ENCODE results near the gene PLCB1. TPM values are rescaled to one million over a fixed set of nuclear protein-coding genes. Genes with fewer than 3 reads are reported as not detected.
A peak's percentile ranks its signal among the peaks of the same experiment; 100 is the strongest.

The PLCB1 gene
- total RNA-seq, result 100 to 1,000 TPM in 1 of 4 donors, 10 to 100 TPM in 3; 13.5 to 110 (median 30.4) TPM

DNA sequence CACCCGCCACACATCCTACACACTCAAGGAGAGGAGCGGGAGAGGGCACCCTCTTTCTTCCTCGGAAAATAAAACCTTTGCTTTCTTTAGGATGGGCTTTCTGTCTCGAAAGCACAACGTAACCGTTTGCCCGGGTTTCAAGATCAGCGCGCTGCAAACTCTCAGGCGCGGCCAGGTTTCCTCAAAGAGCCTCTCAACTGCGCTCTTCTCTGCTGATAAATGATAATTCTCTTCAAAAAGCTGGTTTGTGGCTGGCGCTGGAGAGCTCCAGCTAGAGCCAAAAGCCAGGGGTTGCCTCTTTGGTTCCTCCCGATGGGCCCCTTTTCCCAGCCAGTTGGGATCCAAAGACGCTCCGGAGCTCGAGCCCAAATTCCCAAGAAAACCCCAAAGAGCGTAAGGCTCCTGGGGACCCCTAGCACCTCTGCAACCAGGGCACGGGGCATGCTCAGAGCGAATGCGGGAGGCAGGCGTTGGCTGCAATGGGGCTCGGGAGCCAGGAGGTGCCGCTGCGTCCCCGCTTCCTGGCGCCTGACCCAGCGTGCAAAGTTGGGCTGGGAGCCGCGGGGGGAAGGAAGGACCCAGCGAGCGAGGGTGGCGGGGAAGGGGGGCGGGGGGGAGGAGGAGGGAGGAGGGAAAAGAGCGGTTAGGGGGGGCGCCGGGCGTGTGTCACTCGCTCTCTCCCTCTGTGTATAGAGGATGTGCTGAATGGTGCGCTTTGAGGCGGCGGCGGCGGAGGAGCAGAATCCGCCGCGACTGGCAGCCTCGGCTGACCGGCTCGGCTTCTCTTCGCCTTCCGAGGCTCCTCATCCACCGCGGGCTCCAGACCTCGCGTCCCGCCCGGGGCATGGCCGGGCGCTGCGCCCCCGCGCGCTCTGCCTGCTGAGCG lies at the start of gene PLCB1:
Gene PLCB1 (plus strand): TSS at position 669 of the 886 bp plus-strand sequence. CDS start 386 bp downstream, outside the sequence.
- intact Hi-C loops (cut with DNase I; ENCODE audit: low total_unique reads), result no loop called here
- peak within 1 kb of the TSS; percentile 85 to 87 for H3K27ac ChIP-seq

DNA sequence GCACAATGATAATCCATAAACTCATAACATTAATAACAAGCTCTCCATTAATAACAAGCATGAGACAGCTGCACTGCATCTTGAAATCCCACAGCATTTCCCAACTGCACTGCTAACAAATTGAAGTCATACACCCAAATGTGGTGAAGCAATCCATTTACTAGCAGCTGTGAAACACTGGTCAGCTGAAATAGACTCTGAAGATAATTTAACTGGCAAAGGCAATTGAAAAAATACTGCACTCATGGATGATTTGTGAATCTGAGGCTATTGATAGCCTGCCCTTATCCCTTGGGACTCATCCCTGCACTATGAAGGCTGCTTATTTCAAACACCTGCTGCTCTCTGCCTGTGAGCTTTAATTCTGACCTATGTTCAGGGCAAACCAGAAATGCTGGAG lies 49.1 kb upstream of the PLCB1 start:
- intact Hi-C loops (cut with DNase I; ENCODE audit: low total_unique reads), result no loop called here
- TF ChIP-seq POLR2A (IDR thresholded peaks at IDR 0.05), result no peak
- TF ChIP-seq, protein P1, sequence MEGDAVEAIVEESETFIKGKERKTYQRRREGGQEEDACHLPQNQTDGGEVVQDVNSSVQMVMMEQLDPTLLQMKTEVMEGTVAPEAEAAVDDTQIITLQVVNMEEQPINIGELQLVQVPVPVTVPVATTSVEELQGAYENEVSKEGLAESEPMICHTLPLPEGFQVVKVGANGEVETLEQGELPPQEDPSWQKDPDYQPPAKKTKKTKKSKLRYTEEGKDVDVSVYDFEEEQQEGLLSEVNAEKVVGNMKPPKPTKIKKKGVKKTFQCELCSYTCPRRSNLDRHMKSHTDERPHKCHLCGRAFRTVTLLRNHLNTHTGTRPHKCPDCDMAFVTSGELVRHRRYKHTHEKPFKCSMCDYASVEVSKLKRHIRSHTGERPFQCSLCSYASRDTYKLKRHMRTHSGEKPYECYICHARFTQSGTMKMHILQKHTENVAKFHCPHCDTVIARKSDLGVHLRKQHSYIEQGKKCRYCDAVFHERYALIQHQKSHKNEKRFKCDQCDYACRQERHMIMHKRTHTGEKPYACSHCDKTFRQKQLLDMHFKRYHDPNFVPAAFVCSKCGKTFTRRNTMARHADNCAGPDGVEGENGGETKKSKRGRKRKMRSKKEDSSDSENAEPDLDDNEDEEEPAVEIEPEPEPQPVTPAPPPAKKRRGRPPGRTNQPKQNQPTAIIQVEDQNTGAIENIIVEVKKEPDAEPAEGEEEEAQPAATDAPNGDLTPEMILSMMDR (IDR thresholded peaks at IDR 0.05), result no peak
- Histone ChIP-seq H3K27ac (peak overlapping the region in 1 of 2 donors; percentile 27), H3K9me3 (no peaks in the 10 kb centered on the region), H3K36me3 (no peaks in the 10 kb centered on the region), H3K4me3 (no peak overlapping the region), H3K27me3 (no peaks in the 10 kb centered on the region), H3K4me1 (no peaks in the 10 kb centered on the region)
- peak; percentile 17 to 26 for DNase-seq

More for the DNA sequence above, at the start of gene PLCB1:
- Histone ChIP-seq H3K9me3 (no peaks in the 10 kb centered on the region), H3K4me1 (no peaks in the 10 kb centered on the region), H3K4me3 (peak within 1 kb of the TSS; percentile 44 to 74), H3K36me3 (no peaks in the 10 kb centered on the region), H3K27me3 (no peaks in the 10 kb centered on the region)
- DNase-seq, result peak; percentile 80 to 87
- TF ChIP-seq POLR2A (IDR thresholded peaks at IDR 0.05), result peak in 1 of 2 donors; percentile 13
- TF ChIP-seq, protein P1 (IDR thresholded peaks at IDR 0.05), result peak; percentile 88 to 93 (median 91)

DNA sequence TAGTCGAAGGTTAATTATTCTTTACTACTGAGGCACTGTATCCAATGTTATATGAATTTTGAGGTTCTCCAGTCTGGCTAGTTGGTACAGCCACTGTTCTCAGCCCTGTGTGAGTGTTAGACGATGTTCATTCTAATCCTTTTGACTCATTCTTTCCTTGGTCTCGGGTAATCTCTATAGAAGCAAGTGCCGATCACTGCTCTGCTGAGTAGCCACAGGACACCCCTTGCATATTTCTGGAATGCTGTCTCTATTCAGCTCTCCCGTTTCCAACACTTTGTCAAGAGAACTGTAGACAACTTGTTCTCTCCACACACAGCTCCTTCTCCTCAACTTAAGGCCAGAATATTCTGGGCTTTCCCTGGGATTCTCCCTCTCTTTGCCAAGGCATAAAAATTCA lies 42.4 kb upstream of the PLCB1 start:
- DNase-seq, result no peak
- Histone ChIP-seq H3K9me3 (no peaks in the 10 kb centered on the region), H3K27ac (no peak overlapping the region), H3K4me3 (no peak overlapping the region), H3K36me3 (no peaks in the 10 kb centered on the region), H3K4me1 (peaks cover 0 to 4% of the 10 kb centered on the region in 2 donors), H3K27me3 (no peaks in the 10 kb centered on the region)
- TF ChIP-seq, protein P1 (IDR thresholded peaks at IDR 0.05), result no peak
- no peak for TF ChIP-seq POLR2A (IDR thresholded peaks at IDR 0.05)
- intact Hi-C loops (cut with DNase I; ENCODE audit: low total_unique reads), result no loop called here

DNA sequence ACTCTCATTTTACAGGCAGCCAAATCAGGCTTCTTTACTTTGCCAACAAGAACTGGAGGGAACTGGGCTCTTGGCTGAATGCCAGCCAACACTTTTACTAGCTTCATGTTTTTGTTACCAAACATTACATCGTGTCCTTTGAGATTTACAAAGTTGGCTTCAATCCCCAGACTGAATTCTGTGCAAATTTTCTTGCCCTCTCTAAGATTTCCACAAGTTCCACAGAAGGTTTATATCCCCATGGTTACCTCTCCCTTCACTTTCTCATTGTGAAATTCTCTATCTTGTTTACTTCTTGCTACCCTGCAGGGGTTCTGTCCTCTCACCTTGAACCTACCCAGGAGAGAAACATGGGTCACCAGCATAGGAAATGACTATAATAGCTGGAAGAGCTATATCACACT lies 37.6 kb upstream of the PLCB1 start:
- Histone ChIP-seq H3K36me3 (no peaks in the 10 kb centered on the region), H3K27ac (peak overlapping the region in 1 of 2 donors; percentile 37), H3K9me3 (no peaks in the 10 kb centered on the region), H3K4me3 (no peak overlapping the region), H3K27me3 (no peaks in the 10 kb centered on the region), H3K4me1 (peaks cover 0 to 14% of the 10 kb centered on the region in 2 donors)
- intact Hi-C loops (cut with DNase I; ENCODE audit: low total_unique reads), result no loop called here
- TF ChIP-seq, protein P1 (IDR thresholded peaks at IDR 0.05), result no peak
- no peak for TF ChIP-seq POLR2A (IDR thresholded peaks at IDR 0.05)
- DNase-seq, result peak; percentile 71 to 81

DNA sequence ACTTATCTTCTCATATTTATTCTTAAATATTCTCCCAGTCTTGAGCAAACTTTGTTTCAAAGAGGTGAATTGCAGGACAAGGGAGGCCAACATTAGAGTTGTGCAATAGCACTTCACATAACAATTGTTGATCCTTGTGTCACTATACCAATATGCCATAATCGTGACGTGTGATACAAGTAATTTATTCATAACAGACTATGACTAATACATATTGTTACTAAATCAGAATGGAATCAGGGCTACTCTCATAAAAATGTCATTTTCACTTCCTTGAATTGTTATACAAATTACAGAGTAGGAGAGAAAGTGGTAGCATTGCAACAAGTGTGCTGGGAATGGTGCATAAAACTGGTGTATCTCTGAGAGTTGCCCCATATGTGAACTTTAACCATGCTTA lies 37.2 kb upstream of the PLCB1 start:
- intact Hi-C loops (cut with DNase I; ENCODE audit: low total_unique reads), result no loop called here
- no peak for DNase-seq
- TF ChIP-seq POLR2A (IDR thresholded peaks at IDR 0.05), result no peak
- TF ChIP-seq, protein P1 (IDR thresholded peaks at IDR 0.05), result no peak
- peaks cover 0 to 14% of the 10 kb centered on the region in 2 donors for H3K4me1 ChIP-seq
- no peaks in the 10 kb centered on the region for H3K36me3 ChIP-seq
- H3K9me3 ChIP-seq, result no peaks in the 10 kb centered on the region
- H3K4me3 ChIP-seq, result no peak overlapping the region
- H3K27me3 ChIP-seq, result no peaks in the 10 kb centered on the region
- peak overlapping the region in 1 of 2 donors; percentile 37 for H3K27ac ChIP-seq

Data from uterus (tissue), 4 donors.